RWPE1 (cell line): Measurements from ENCODE around the gene ZDHHC23.

Source experiments
- CTCF ChIA-PET: fragments of 350-600 bp; sonication (Branson Sonifier 250); formaldehyde crosslinking; extraction: SDS; loops from one replicate; lab custom pipeline; 2021; lab: Yijun Ruan, JAX
- POLR2A ChIA-PET: fragments of 400-600 bp; formaldehyde crosslinking; extraction: SDS; loops from one replicate; lab custom pipeline; 2020; ENCODE audit warnings: antibody characterized with exemption; ENCODE audit not compliant: low non-redundant PET; lab: Yijun Ruan, JAX
- DNase-seq: peaks from one replicate; pipeline ENCODE4 v3.0.0; 2012; ENCODE audit warnings: low spot score
- H3K27ac ChIP-seq: fragments of 450-650 bp; 2 replicates; pipeline ENCODE4 v1.5.1; 2017
- TF ChIP-seq, protein P1 (sequence below): fragments of 450-650 bp; conservative IDR thresholded peaks from 2 replicates; pipeline ENCODE4 v1.5.1; 2017; ENCODE audit warnings: low read depth, mild to moderate bottlenecking

Gene ZDHHC23

DNA sequence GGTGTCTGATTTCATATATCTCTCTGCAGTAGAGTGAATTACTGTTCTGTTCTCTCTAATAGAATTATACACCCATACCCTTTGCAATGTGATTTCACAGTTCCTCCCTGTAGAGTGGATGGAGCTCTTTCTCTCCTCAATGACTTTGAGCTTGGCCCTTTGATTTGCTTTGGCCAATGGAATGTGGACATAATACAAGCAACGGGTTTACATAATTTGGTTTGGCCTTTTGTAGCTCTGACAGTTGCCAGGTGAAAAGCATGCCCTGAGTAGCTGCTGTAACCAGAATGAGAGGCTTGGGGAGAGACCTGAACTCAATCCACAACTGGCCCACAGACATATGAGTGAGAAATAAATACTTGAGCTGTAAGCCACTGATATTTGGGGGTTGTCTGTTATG is 32.1 kb downstream of the ZDHHC23 start:
- H3K27ac ChIP-seq, result no peak overlapping the region
- TF ChIP-seq, protein P1, sequence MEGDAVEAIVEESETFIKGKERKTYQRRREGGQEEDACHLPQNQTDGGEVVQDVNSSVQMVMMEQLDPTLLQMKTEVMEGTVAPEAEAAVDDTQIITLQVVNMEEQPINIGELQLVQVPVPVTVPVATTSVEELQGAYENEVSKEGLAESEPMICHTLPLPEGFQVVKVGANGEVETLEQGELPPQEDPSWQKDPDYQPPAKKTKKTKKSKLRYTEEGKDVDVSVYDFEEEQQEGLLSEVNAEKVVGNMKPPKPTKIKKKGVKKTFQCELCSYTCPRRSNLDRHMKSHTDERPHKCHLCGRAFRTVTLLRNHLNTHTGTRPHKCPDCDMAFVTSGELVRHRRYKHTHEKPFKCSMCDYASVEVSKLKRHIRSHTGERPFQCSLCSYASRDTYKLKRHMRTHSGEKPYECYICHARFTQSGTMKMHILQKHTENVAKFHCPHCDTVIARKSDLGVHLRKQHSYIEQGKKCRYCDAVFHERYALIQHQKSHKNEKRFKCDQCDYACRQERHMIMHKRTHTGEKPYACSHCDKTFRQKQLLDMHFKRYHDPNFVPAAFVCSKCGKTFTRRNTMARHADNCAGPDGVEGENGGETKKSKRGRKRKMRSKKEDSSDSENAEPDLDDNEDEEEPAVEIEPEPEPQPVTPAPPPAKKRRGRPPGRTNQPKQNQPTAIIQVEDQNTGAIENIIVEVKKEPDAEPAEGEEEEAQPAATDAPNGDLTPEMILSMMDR, result no peak
- DNase-seq, result no peak
- ChIA-PET POLR2A (no interaction called here), CTCF (no interaction called here)

DNA sequence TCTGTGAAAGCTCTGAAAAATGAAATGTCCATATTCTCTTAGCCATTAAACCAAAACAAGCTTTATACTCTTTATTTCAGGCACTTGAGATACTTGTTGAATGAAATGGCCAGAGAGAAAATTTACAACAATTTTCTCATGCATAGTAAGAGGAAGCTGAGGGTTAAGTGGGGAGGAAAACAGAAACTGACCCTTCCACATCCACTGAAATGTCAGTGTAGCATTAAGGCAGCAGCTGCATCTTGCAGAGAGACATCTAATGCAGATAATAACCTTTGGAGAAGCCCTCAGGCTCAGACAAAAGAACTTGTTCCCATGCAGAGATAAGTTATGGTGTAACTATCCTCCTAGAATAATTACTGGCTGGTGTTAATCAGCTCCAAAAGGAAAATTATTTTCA is 34.0 kb downstream of the ZDHHC23 start:
- H3K27ac ChIP-seq, result no peak overlapping the region
- CTCF ChIA-PET, result interaction anchor here (0.6 kb wide), 1 partner anchor 130 kb away, joined by 3 read pairs; no protein-coding TSS in a partner anchor
- POLR2A ChIA-PET, result no interaction called here
- TF ChIP-seq, protein P1, result no peak
- DNase-seq, result no peak

DNA sequence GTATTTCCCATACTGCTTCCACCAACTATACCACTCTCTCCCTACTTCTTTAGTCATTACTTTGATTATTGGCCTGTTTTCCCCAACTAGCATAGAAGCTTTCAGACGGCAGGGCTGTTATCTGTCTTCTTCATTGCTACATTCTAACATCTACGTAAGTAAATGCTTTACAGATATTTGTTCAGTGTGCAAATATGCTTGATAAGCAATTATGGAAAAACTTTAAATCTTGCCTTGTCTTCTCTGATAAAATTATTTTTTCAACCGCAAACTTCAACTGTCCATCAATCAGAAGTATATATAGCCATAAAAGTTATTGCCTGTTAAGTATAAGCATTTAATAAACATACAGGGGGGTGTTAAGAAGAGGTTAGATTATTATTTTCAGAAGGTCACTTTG is 35.7 kb downstream of the ZDHHC23 start:
- TF ChIP-seq, protein P1, result no peak
- CTCF ChIA-PET, result interaction anchor here (0.7 kb wide), 1 partner anchor 126 kb away, joined by 3 read pairs; no protein-coding TSS in a partner anchor
- no peak overlapping the region for H3K27ac ChIP-seq
- POLR2A ChIA-PET, result no interaction called here
- DNase-seq, result no peak

DNA sequence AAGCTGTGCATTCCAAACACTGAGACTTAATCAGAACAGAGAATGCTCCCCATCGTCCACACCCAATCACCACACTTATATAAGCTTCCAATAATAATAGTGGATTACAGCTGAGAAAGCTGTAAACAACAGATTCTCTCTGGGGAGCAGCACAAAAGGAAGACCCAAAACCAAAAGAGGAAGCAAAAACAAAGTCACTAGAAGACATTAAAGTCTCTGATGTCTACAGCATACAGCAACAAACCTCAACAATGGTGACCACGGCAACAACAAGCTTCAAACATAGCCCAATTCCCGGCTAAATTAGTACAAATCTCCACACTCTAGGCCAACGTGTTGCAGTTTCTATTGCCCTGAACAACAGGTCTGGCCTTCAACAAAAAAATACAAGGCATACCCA is 37.7 kb downstream of the ZDHHC23 start:
- TF ChIP-seq, protein P1, result no peak
- no peak overlapping the region for H3K27ac ChIP-seq
- ChIA-PET POLR2A (interaction anchor here (0.5 kb wide), 1 partner anchor 470 kb away, joined by 4 read pairs; the partner anchor contains the start of gene SPICE1), CTCF (no interaction called here)
- no peak for DNase-seq

DNA sequence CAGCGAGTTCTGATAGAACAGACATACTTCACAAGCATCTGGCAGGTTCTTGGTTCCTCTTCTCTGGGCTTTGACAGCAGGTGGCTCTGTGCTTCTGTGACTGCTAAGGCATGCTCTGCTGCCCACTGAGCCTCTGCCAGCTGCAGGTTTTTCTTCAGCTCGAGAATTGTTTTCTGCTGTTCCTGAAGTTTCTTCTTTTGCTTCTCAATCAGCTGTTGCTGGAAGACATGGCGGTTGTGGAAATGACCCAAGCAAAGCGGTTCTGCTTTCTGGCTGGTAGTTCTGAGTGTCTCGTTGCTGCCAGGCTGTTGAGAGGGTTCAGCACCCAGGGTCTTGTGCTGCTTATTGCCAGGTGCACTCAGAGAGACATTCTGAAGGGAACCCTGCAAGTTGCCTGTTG is 57.7 kb downstream of the ZDHHC23 start:
- H3K27ac ChIP-seq, result no peak overlapping the region
- CTCF ChIA-PET, result no interaction called here
- TF ChIP-seq, protein P1, result no peak
- no peak for DNase-seq
- POLR2A ChIA-PET, result no interaction called here

DNA sequence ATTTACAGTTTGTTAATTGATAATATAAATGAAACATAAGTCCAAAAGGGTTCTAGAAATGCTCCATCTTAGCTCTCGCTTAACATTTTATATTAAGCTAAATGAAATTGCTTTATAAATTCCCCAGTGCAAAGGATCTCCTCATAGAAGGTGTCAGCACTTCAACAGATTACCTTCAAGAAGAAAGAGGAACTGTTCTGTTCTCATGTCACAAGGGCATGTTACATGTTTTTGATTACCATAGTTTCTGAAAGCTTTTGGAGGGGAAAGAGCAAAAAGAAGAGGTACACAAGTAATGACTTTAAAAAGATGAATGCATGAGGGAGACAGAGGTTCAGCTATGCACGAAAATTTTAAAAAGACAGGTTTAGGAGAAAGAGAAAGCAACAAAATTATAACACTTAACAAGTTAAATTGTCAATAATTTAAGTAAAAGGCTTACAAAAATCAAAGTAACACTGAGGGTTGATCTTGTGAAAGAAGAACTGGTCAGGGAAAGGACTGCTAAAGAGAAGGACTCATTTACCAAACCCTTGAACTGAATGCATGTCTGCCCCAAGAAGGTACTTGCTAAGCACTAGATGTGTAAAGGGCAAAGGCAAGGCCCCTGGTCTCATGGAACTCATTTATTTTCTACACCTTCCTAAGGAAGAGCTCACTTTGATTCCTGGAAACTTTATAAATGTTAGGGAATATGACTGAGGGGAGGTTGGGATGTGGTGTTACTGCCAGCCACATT is 63.4 kb downstream of the ZDHHC23 start:
- ChIA-PET CTCF (no interaction called here), POLR2A (no interaction called here)
- TF ChIP-seq, protein P1, result no peak
- H3K27ac ChIP-seq, result no peak overlapping the region
- no peak for DNase-seq
